Skeletal muscle tissue (tissue), 4 donors: ENCODE data around the gene ARVCF. TPM values are rescaled to one million over a fixed set of nuclear protein-coding genes. Genes with fewer than 3 reads are reported as not detected.

Source experiments
- H3K27ac ChIP-seq: one replicate; pipeline ENCODE4 v1.7.0; 2013; ENCODE audit warnings: mild to moderate bottlenecking, low read depth, low read length, inconsistent platforms
- H3K27me3 ChIP-seq, 3 donors: one replicate each; pipeline ENCODE4 v1.7.0; 2013; ENCODE audit warnings: low read length in 3 of 3; ENCODE audit not compliant: control insufficient read depth in 3 of 3, insufficient read depth in 3 of 3
- H3K36me3 ChIP-seq, 3 donors: one replicate each; pipeline ENCODE4 v1.7.0; 2013; ENCODE audit warnings: low read length in 3 of 3; ENCODE audit not compliant: control insufficient read depth in 3 of 3, insufficient read depth in 3 of 3
- H3K4me1 ChIP-seq, 3 donors: one replicate each; pipeline ENCODE4 v1.7.0; 2013; ENCODE audit warnings: low read length in 3 of 3, mild to moderate bottlenecking in 3 of 3; ENCODE audit not compliant: control insufficient read depth in 3 of 3, insufficient read depth in 3 of 3
- H3K4me3 ChIP-seq, 3 donors: one replicate each; pipeline ENCODE4 v1.7.0; 2013; ENCODE audit warnings: low read length in 3 of 3
- H3K9ac ChIP-seq, 3 donors: one replicate each; pipeline ENCODE4 v1.7.0; 2013; ENCODE audit warnings: low read length in 3 of 3, mild to moderate bottlenecking in 3 of 3, moderate library complexity in 2 of 3, low read depth in 1 of 3
- H3K9me3 ChIP-seq, 3 donors: one replicate each; pipeline ENCODE4 v1.7.0; 2013; ENCODE audit warnings: low read length in 3 of 3; ENCODE audit not compliant: control insufficient read depth in 3 of 3
- total RNA-seq: library from RNA; depleted of rRNA; stranded (reverse); fragments of >200 nt; gene quantifications from one replicate; pipeline ENCODE4 v1.2.3, GENCODE V29; 2014
- donor health status: Osteomylitis.

Gene ARVCF
- total RNA-seq, 1 donor from 2014 or later: 49.6 TPM

DNA sequence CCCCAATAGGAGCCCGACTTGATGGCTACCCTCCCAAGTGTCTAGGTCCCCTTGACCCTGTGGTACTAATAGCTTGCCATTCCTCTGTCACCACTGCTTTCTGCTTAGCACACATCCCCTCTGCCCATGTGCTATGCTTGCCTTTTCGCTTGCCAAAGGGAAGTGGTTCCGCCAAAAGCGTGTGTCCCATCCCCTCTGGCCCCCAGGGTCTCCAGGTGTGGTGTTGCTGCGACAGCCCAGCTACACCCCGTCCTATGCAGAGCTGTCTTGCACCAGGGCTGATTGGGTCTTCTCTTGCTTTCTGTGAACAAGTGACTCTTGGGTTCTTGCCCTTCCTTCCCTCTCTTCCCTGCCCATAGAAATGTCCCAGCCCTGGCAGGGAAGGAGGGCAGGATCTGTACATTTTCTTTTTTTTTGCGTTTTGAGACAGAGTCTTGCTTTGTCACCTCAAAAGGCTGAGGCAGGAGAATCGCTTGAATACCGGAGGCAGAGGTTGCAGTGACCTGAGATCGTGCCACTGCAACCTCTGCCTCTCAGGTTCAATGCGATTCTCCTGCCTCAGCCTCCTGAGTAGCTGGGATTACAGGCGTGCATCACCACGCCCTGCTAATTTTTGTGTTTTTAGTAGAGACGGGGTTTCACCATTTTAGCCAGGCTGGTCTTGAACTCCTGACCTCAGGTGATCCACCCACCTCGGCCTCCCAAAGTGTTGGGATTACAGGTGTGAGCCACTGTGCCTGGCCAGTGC lies 8.2 kb upstream of the ARVCF start:
- Histone ChIP-seq H3K27ac (peak overlapping the region; percentile 7), H3K9me3 (no peaks in the 10 kb centered on the region), H3K4me1 (peaks cover 31 to 66% (median 62%) of the 10 kb centered on the region in 3 donors), H3K9ac (peak overlapping the region in 1 of 3 donors; percentile 71), H3K4me3 (peak overlapping the region in 1 of 3 donors; percentile 13), H3K36me3 (peaks cover 0 to 22% (median 4%) of the 10 kb centered on the region in 3 donors), H3K27me3 (no peaks in the 10 kb centered on the region)

GRCh38 chr22:20024225-20024624 lies 7.6 kb upstream of the ARVCF start:
- Histone ChIP-seq H3K36me3 (peaks cover 0 to 22% (median 4%) of the 10 kb centered on the region in 3 donors), H3K9ac (peak overlapping the region in 1 of 3 donors; percentile 71), H3K4me1 (peaks cover 25 to 60% (median 56%) of the 10 kb centered on the region in 3 donors), H3K9me3 (no peaks in the 10 kb centered on the region), H3K27me3 (no peaks in the 10 kb centered on the region), H3K27ac (peak overlapping the region; percentile 7), H3K4me3 (peak overlapping the region in 1 of 3 donors; percentile 13)

- Histone ChIP-seq H3K27me3 (no peaks in the 10 kb centered on the region), H3K4me3 (peak overlapping the region in 1 of 3 donors; percentile 95), H3K4me1 (peaks cover 23 to 49% (median 49%) of the 10 kb centered on the region in 3 donors), H3K36me3 (peaks cover 0 to 22% (median 4%) of the 10 kb centered on the region in 3 donors), H3K9ac (peak overlapping the region; percentile 33 to 99 (median 99)), H3K9me3 (no peaks in the 10 kb centered on the region), H3K27ac (peak overlapping the region; percentile 99)
Observed at GRCh38 chr22:20022978-20023613, 6.5 kb upstream of the ARVCF start.

GRCh38 chr22:20022231-20022977 lies 5.8 kb upstream of the ARVCF start:
- peak overlapping the region; percentile 93 to 95 (median 95) for H3K4me3 ChIP-seq
- peak overlapping the region; percentile 99 for H3K27ac ChIP-seq
- H3K36me3 ChIP-seq: peaks cover 0 to 22% (median 4%) of the 10 kb centered on the region in 3 donors
- peaks cover 23 to 56% (median 52%) of the 10 kb centered on the region in 3 donors for H3K4me1 ChIP-seq
- no peaks in the 10 kb centered on the region for H3K9me3 ChIP-seq
- H3K9ac ChIP-seq: peak overlapping the region; percentile 94 to 99 (median 99)
- peaks cover 0 to 6% (median 0%) of the 10 kb centered on the region in 3 donors for H3K27me3 ChIP-seq

GRCh38 chr22:20021196-20022181 lies 4.9 kb upstream of the ARVCF start:
- Histone ChIP-seq H3K4me1 (peaks cover 28 to 59% (median 54%) of the 10 kb centered on the region in 3 donors), H3K4me3 (peak overlapping the region; percentile 93 to 95 (median 95)), H3K27ac (peak overlapping the region; percentile 99), H3K36me3 (peaks cover 0 to 19% (median 4%) of the 10 kb centered on the region in 3 donors), H3K27me3 (peaks cover 0 to 7% (median 0%) of the 10 kb centered on the region in 3 donors), H3K9ac (peak overlapping the region; percentile 94 to 99 (median 99)), H3K9me3 (no peaks in the 10 kb centered on the region)

GRCh38 chr22:20020533-20021195 lies 4.0 kb upstream of the ARVCF start, which contains the start of gene TANGO2:
TANGO2 (plus strand) TSS chr22:20021110; CDS start chr22:20036799, 15,689 bp downstream.
- peaks cover 28 to 56% (median 49%) of the 10 kb centered on the region in 3 donors for H3K4me1 ChIP-seq
- H3K27ac ChIP-seq: peak within 1 kb of the TSS; percentile 99
- no peaks in the 10 kb centered on the region for H3K9me3 ChIP-seq
- H3K9ac ChIP-seq: peak within 1 kb of the TSS; percentile 94 to 99 (median 99)
- peaks cover 0 to 19% (median 4%) of the 10 kb centered on the region in 3 donors for H3K36me3 ChIP-seq
- H3K27me3 ChIP-seq: peaks cover 0 to 7% (median 0%) of the 10 kb centered on the region in 3 donors
- H3K4me3 ChIP-seq: peak within 1 kb of the TSS; percentile 93 to 95 (median 95)

DNA sequence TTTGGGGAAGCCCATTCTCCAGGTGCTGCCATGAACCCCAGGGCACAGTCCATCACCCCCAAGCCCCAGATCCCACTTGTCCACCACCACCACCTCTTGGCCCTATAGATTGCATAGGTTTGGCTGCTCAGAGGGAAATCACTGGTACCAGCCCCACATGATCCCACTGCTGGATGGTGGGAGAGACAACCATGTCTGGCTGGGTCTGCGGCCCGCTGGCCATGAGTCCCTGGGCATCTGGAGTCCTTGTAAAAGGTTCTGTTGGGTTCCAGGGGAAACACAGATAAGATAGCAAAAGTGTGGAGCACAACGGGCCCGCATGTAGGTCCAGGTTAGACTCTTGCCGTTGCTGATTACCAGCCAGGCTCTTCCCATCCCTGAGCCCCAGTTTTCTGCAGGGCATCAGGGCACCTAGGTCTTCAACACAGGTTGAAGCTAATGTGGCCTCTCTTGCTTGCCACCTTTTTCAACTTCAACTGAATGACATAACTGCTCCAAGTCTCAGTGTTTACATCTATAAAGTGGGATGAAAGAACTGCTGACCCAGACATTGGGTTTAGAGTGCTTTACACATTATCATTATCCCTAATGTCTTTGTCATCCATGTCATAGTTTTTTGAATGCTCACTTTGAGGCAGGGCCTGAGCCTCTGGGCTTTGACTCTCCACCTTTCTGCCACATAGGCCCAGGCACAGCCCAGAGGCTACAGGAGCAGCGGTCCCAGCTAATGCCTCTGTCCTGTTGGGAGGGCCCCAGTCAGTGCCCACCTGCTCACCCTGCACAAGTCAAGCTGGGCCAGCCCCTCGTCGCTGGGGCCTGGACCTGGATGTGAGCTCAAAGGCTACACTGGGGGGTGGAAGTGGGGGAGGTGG lies 3.3 kb upstream of the ARVCF start:
- Histone ChIP-seq H3K27ac (no peak overlapping the region), H3K9ac (peak overlapping the region; percentile 10 to 89 (median 69)), H3K36me3 (peaks cover 0 to 15% (median 4%) of the 10 kb centered on the region in 3 donors), H3K4me3 (peak overlapping the region; percentile 82 to 95 (median 83)), H3K9me3 (no peaks in the 10 kb centered on the region), H3K27me3 (peaks cover 0 to 7% (median 0%) of the 10 kb centered on the region in 3 donors), H3K4me1 (peaks cover 31 to 60% (median 52%) of the 10 kb centered on the region in 3 donors)

GRCh38 chr22:20018001-20018400 lies 1.4 kb upstream of the ARVCF start:
- Histone ChIP-seq H3K27me3 (peaks cover 0 to 7% (median 0%) of the 10 kb centered on the region in 3 donors), H3K4me1 (peaks cover 36 to 58% (median 54%) of the 10 kb centered on the region in 3 donors), H3K9me3 (no peaks in the 10 kb centered on the region), H3K4me3 (no peak overlapping the region), H3K9ac (peak overlapping the region in 1 of 3 donors; percentile 85), H3K27ac (no peak overlapping the region), H3K36me3 (peaks cover 0 to 7% (median 0%) of the 10 kb centered on the region in 3 donors)
